GM12865 (cell line): ENCODE measurements around the gene OAS1.

Experiments used
- DNase-seq: peaks from one replicate; pipeline ENCODE4 v3.0.0; 2010; ENCODE audit warnings: low read depth
- H3K4me3 ChIP-seq: 2 replicates; pipeline ENCODE4 v1.5.1; 2011; ENCODE audit warnings: mild to moderate bottlenecking, low read depth, low read length, control low read depth
- TF ChIP-seq, protein P1 (sequence below): IDR thresholded peaks from 2 replicates; pipeline ENCODE4 v1.5.1; 2011; ENCODE audit warnings: low read length, control low read depth, low read depth, inconsistent platforms; ENCODE audit not compliant: insufficient read depth; ENCODE audit errors: missing control alignments

OAS1 gene

DNA sequence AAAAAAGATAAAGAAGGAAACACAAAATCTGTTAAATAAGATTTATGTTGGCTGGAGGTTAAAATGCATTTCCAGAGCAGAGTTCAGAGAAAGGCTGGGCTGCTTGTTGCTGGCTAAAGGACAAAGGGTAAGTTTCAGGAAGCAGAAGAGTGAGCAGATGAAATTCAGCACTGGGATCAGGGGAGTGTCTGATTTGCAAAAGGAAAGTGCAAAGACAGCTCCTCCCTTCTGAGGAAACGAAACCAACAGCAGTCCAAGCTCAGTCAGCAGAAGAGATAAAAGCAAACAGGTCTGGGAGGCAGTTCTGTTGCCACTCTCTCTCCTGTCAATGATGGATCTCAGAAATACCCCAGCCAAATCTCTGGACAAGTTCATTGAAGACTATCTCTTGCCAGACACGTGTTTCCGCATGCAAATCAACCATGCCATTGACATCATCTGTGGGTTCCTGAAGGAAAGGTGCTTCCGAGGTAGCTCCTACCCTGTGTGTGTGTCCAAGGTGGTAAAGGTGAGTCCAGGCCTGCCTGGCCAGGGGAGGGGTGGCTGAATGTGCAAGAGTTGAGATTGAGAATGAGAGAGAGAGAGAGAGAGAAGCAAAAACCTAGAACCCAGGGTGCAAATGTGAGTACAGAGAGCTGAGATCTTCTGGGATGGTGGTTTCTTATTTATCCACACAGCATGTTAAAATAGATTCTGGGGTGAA is at the start of gene OAS1:
OAS1 (plus strand) TSS at position 251 of the 703 bp plus-strand sequence; CDS start at position 329, 78 bp downstream.
- DNase-seq = peak; percentile 91
- peak within 1 kb of the TSS; percentile 92 for H3K4me3 ChIP-seq
- TF ChIP-seq, protein P1, sequence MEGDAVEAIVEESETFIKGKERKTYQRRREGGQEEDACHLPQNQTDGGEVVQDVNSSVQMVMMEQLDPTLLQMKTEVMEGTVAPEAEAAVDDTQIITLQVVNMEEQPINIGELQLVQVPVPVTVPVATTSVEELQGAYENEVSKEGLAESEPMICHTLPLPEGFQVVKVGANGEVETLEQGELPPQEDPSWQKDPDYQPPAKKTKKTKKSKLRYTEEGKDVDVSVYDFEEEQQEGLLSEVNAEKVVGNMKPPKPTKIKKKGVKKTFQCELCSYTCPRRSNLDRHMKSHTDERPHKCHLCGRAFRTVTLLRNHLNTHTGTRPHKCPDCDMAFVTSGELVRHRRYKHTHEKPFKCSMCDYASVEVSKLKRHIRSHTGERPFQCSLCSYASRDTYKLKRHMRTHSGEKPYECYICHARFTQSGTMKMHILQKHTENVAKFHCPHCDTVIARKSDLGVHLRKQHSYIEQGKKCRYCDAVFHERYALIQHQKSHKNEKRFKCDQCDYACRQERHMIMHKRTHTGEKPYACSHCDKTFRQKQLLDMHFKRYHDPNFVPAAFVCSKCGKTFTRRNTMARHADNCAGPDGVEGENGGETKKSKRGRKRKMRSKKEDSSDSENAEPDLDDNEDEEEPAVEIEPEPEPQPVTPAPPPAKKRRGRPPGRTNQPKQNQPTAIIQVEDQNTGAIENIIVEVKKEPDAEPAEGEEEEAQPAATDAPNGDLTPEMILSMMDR = no peak

DNA sequence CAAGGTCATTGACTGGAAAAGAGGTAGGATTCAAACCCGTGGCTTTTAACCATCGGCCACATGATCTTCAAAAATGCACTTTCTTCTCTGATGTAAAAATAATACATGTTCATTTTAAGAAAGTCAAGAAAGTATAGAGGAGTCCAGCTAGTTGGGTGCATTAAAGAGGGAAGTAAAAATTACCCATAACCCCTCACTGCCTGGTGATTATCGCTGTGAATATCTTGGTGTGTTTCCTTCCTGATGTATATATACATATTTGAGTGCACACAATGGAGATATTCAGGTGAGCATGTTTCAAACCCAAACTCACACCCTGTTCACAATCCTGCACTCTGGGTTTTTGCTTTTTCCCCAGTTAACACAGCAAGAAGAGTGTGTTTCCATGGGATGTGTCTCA is 47.5 kb upstream of the OAS1 start:
- no peak for DNase-seq
- no peak overlapping the region for H3K4me3 ChIP-seq
- TF ChIP-seq, protein P1 = no peak

DNA sequence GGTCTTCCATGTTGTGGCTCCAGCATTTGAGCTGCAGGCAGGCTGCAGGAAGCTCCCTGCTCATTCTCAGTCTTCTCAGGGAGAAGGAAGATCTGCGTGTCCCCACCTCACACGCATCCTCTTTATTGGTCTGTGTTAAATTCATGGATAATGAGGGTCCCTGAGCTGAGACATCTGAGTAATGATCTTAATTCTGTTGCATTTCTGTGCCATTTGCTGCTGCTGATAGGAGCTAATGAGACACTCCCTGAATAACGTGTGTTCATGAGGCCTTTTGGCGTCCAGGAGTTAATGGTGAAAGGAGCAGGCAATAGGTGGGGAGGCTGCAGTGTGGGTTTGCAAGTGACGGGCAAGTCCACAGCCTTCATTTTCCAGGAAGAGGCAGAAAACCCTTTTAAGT is 46.6 kb upstream of the OAS1 start:
- no peak for DNase-seq
- TF ChIP-seq, protein P1 = no peak
- H3K4me3 ChIP-seq = no peak overlapping the region

DNA sequence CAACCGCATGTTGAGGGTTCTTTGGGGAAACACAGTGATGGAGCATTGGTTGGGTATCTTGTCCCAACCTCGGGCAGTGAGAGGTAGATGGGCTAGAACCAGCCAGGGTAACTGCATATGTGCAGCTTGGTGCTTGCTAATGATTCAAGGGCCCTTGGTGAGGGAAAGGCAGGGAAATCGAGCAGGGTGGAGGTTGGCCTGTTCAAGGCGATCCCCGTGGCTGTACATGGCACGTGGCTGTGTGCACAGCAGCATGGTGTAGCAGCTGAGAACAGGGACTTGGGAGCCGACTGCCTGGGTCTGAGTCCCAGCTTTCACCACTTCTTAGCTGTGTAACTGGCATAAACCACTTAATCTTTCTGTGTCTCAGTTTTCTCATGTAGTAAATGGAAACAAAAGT is 45.5 kb upstream of the OAS1 start:
- H3K4me3 ChIP-seq = no peak overlapping the region
- TF ChIP-seq, protein P1 = no peak
- no peak for DNase-seq

DNA sequence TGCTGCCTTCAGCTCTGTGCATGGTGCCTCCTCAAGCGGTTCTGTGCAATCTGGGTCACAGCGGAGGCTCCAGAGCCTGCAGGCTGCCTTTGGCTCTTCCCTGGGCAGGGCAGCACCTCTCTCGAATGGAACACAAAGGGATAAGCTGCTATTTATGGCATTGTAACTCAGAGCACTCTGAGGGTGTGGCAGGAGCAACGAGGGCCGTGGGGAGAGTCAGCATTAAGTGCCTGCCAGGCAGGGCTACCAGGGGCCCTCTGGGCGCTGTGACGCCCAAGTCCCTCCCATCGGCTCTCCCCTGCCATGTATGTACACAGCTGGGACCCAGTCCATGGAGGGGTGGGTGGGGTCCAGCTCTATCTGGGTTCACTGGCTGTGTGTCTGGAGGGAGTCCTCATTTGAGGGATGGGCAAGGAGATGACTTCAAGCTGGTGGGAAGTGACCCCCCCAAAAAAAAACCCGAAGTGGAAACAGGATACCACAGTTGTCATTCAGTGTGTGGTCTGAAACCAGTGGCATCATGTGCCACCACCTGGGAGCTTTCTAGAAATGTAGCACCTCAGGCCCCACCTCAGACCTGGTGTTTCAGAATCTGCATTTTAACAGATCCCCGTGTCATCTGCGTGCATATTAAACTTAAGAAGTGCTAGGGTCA is 44.0 kb upstream of the OAS1 start:
- TF ChIP-seq, protein P1 = no peak

DNA sequence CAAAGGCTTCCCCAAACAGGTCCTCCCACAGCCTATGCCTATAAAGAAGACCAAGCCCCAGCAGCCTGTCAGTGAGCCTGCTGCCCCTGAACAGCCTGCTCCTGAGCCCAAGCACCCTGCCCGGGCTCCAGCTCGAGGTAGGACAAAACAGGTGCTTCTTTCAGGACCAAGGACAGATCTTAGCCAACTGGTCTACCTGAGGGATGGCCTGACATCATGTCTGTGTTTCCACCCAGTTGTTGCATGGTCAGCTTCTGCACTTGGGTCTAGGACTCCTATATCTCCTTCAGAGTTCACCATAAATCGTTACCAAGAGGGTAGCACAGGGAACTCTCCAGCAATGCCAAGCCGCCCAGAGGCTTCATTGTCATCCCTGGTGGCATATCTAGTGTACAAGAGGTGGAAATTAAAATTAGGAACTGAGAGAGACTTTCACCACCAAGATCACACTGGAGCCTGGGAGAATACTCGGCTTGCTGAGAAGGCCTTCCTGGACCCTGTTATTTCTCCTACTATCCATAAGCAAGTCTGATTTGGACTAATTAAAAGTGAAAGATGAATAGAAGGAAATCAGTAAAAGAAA is 38.2 kb upstream of the OAS1 start:
- TF ChIP-seq, protein P1 = no peak
- no peak overlapping the region for H3K4me3 ChIP-seq
- DNase-seq = peak; percentile 15

More for the DNA sequence above, 44.0 kb upstream of the OAS1 start:
- no peak for DNase-seq
- no peak overlapping the region for H3K4me3 ChIP-seq
